GM23248 (cell line): Measurements from ENCODE around the gene SNRPD2. TPM values are rescaled to one million over a fixed set of nuclear protein-coding genes. Genes with fewer than 3 reads are reported as not detected.

ENCODE experiments used
- DNase-seq: peaks from one replicate; pipeline ENCODE4 v3.0.0-alpha.2; 2015
- H2AFZ ChIP-seq: fragments of 200-600 bp; sonication (generic); 2 replicates; pipeline ENCODE4 v1.6.1; 2016; ENCODE audit warnings: antibody characterized with exemption
- H3F3A ChIP-seq: fragments of 200-600 bp; sonication (generic); 2 replicates; pipeline ENCODE4 v1.6.1; 2016; ENCODE audit warnings: mild to moderate bottlenecking, antibody characterized with exemption, mixed run types; ENCODE audit not compliant: insufficient read depth
- H3K27ac ChIP-seq: fragments of 200-600 bp; sonication (generic); 2 replicates; pipeline ENCODE4 v1.5.1; 2016; ENCODE audit warnings: mild to moderate bottlenecking
- H3K27me3 ChIP-seq: fragments of 200-600 bp; sonication (generic); replicated peaks from 2 replicates; pipeline ENCODE4 v1.6.1; 2016; ENCODE audit warnings: mild to moderate bottlenecking; ENCODE audit not compliant: insufficient read depth
- H3K36me3 ChIP-seq: fragments of 200-600 bp; sonication (generic); 2 replicates; pipeline ENCODE4 v1.6.1; 2016; ENCODE audit warnings: low read depth, mild to moderate bottlenecking
- H3K4me1 ChIP-seq: fragments of 200-600 bp; sonication (generic); 2 replicates; pipeline ENCODE4 v1.6.1; 2016; ENCODE audit warnings: mild to moderate bottlenecking; ENCODE audit not compliant: insufficient read depth
- H3K4me2 ChIP-seq: fragments of 200-600 bp; sonication (generic); one replicate; pipeline ENCODE4 v1.6.1; 2016; ENCODE audit warnings: mild to moderate bottlenecking; ENCODE audit not compliant: unreplicated experiment
- H3K4me3 ChIP-seq: fragments of 200-600 bp; sonication (generic); 2 replicates; pipeline ENCODE4 v1.5.1; 2016; ENCODE audit warnings: mild to moderate bottlenecking
- H3K79me2 ChIP-seq: fragments of 200-600 bp; sonication (generic); 2 replicates; pipeline ENCODE4 v1.6.1; 2016; ENCODE audit warnings: mild to moderate bottlenecking; ENCODE audit not compliant: insufficient read depth
- H3K9ac ChIP-seq: fragments of 200-600 bp; sonication (generic); 2 replicates; pipeline ENCODE4 v1.6.1; 2016; ENCODE audit warnings: mild to moderate bottlenecking
- H3K9me2 ChIP-seq: fragments of 200-600 bp; sonication (generic); 2 replicates; pipeline ENCODE4 v1.6.1; 2016; ENCODE audit warnings: mixed run types, mild to moderate bottlenecking, moderate library complexity; ENCODE audit not compliant: insufficient read depth
- H3K9me3 ChIP-seq: fragments of 200-600 bp; sonication (generic); one replicate; pipeline ENCODE4 v1.6.1; 2017; ENCODE audit warnings: low read depth
- H4K20me1 ChIP-seq: fragments of 200-600 bp; sonication (generic); 2 replicates; pipeline ENCODE4 v1.6.0; 2016; ENCODE audit not compliant: insufficient read depth
- EZH2 ChIP-seq: fragments of 200-600 bp; sonication (generic); IDR thresholded peaks from 2 replicates; pipeline ENCODE4 v1.6.1; 2018; ENCODE audit warnings: antibody characterized with exemption, mild to moderate bottlenecking; ENCODE audit not compliant: insufficient read depth, poor library complexity, severe bottlenecking
- EZH2phosphoT487 ChIP-seq: fragments of 200-600 bp; sonication (generic); IDR thresholded peaks from 2 replicates; pipeline ENCODE4 v1.6.1; 2018; ENCODE audit warnings: antibody characterized with exemption, moderate library complexity, mild to moderate bottlenecking, low read depth; ENCODE audit not compliant: insufficient read depth
- WGBS, 2 experiments: methylation state at CpG; one replicate each; pipeline ENCODE4 v1.1.6; 2015 to 2017; ENCODE audit warnings: low lambda C conversion rate in 2 of 2, low coverage in 1 of 2; ENCODE audit errors: missing lambda C conversion rate in 2 of 2; 5-methylcytosine and 5-hydroxymethylcytosine counted together
- in situ Hi-C: fragments of 300-500 bp; cut with MboI; formaldehyde crosslinking; loops from 2 replicates; pipeline ENCODE4 v1.15.0; 2020
- microRNA counts: library from miRNA; unstranded; fragments of <30 nt; microRNA quantifications from one replicate; lab custom pipeline; 2016
- microRNA-seq: library from miRNA; unstranded; fragments of <30 nt; microRNA quantifications from one replicate; pipeline ENCODE4, GENCODE V29; 2016; ENCODE audit warnings: borderline number of aligned reads
- polyA plus RNA-seq: library from polyadenylated mRNA; unstranded; fragments of >200 nt; fragmentation: Nextera tagmentation; extraction: Ambion mirVana; gene quantifications from 2 replicates; pipeline ENCODE4 v1.2.1, GENCODE V29; 2016
- small RNA-seq: library from RNA; depleted of rRNA; stranded (forward); fragments of <200 nt; gene quantifications from one replicate; pipeline ENCODE3, GENCODE V24; 2014; ENCODE audit warnings: low read depth, low replicate concordance
- total RNA-seq: library from RNA; depleted of rRNA; stranded (reverse); fragments of >200 nt; shearing (Covaris generic); gene quantifications from 2 replicates; pipeline ENCODE4 v1.2.3, GENCODE V29; 2014; rRNA removed

SNRPD2 gene
- total and polyA plus RNA-seq, 2 experiments from 2014 or later: 129 to 544 TPM

- no peaks in the 10 kb centered on the region for H3K36me3 ChIP-seq
- H3K9ac ChIP-seq: peak within 1 kb of the TSS; percentile 76
- no peak within 1 kb of the TSS for H3K27ac ChIP-seq
- DNase-seq: peak; percentile 67
- peaks cover 15% of the 10 kb centered on the region for H3K79me2 ChIP-seq
- H3K27me3 ChIP-seq: no peaks in the 10 kb centered on the region
- H3F3A ChIP-seq: peaks cover 15% of the 10 kb centered on the region
- peak within 1 kb of the TSS; percentile 85 for H2AFZ ChIP-seq
- WGBS, 2 experiments: 5 to 6% methylated on average over 40 to 41 of the region's 52 CpGs
- no peaks in the 10 kb centered on the region for H4K20me1 ChIP-seq
- peak within 1 kb of the TSS; percentile 82 for H3K4me3 ChIP-seq
- no peak for TF ChIP-seq EZH2phosphoT487
- TF ChIP-seq EZH2: no peak
- H3K4me2 ChIP-seq: peak within 1 kb of the TSS; percentile 83
- no peaks in the 10 kb centered on the region for H3K9me3 ChIP-seq
- no peaks in the 10 kb centered on the region for H3K9me2 ChIP-seq
- in situ Hi-C loops: no loop called here
- H3K4me1 ChIP-seq: peaks cover 10% of the 10 kb centered on the region; the same call in 1 of the 2 replicates
These were observed 52.6 kb downstream of the SNRPD2 start, which contains the start of gene EML2 for GRCh38 chr19:45638930-45639729. Gene EML2, minus strand, starts transcription at chr19:45639397. Its CDS starts 21 bp downstream, at chr19:45639376.

GRCh38 chr19:45637890-45638667, 53.7 kb downstream of the SNRPD2 start:
- H3K27ac ChIP-seq: no peak overlapping the region

More at GRCh38 chr19:45637890-45638667, 53.7 kb downstream of the SNRPD2 start:
- H3K36me3 ChIP-seq: no peaks in the 10 kb centered on the region
- H3K4me2 ChIP-seq: peak overlapping the region; percentile 83
- H3K4me1 ChIP-seq: peaks cover 10% of the 10 kb centered on the region; the same call in 1 of the 2 replicates
- H3K79me2 ChIP-seq: peaks cover 15% of the 10 kb centered on the region
- H3K4me3 ChIP-seq: peak overlapping the region; percentile 82
- TF ChIP-seq EZH2phosphoT487: no peak
- no peak for TF ChIP-seq EZH2
- no peaks in the 10 kb centered on the region for H3K9me3 ChIP-seq
- no peaks in the 10 kb centered on the region for H3K9me2 ChIP-seq
- H3K9ac ChIP-seq: peak overlapping the region; percentile 76
- WGBS, 2 experiments: 73% methylated on average over 19 of the region's 19 CpGs
- in situ Hi-C loops: no loop called here
- H3F3A ChIP-seq: peaks cover 19% of the 10 kb centered on the region
- H3K27me3 ChIP-seq: no peaks in the 10 kb centered on the region
- peak; percentile 55 for DNase-seq
- H4K20me1 ChIP-seq: no peaks in the 10 kb centered on the region
- peak overlapping the region; percentile 85 for H2AFZ ChIP-seq

MicroRNAs within 50 kb of the gene (microRNA counts, 767-probe panel; counts per million panel counts)
- microRNA hsa-miR-330-3p (lab: Ali Mortazavi, UCI) (447 counts per million, percentile 86 among the panel's probes with 10 or more counts), microRNA hsa-miR-330-5p (lab: Ali Mortazavi, UCI) (447 counts per million, percentile 86 among the panel's probes with 10 or more counts), microRNA hsa-miR-642a-5p (lab: Ali Mortazavi, UCI) (447 counts per million, percentile 86 among the panel's probes with 10 or more counts), microRNA hsa-miR-642b-3p (lab: Ali Mortazavi, UCI) (447 counts per million, percentile 86 among the panel's probes with 10 or more counts)

Small RNA genes within 50 kb of the gene (microRNA-seq; reads per million reads assigned to microRNA genes)
- 168 reads per million, percentile 55 among the genes with 10 or more reads in this experiment for gene MIR330
- not detected for gene MIR642A
- gene MIR642B: not detected

Small RNA genes within 50 kb of the gene (small RNA-seq; reads per million reads assigned to genes)
- not detected for gene MIR642A
- 0.25 reads per million for gene RN7SL836P

Other genes starting within 250 kb of the SNRPD2 start
- gene FOSB, start 224.0 kb downstream of the SNRPD2 start, total RNA-seq: 11.9 and 16.1 TPM in 2 replicates
- 4.8 and 8.3 TPM in 2 replicates for gene FOSB, start 224.0 kb downstream of the SNRPD2 start, polyA plus RNA-seq
- gene RTN2, start 194.9 kb downstream of the SNRPD2 start, total RNA-seq: 14.8 and 19.6 TPM in 2 replicates
- gene RTN2, start 194.9 kb downstream of the SNRPD2 start, polyA plus RNA-seq: 7.8 and 8.2 TPM in 2 replicates
- gene PPM1N, start 193.5 kb downstream of the SNRPD2 start, total RNA-seq: 0.32 TPM in 1 of 2 replicates, not detected in the other
- 0.33 and 0.63 TPM in 2 replicates for gene PPM1N, start 193.5 kb downstream of the SNRPD2 start, polyA plus RNA-seq
- 108 and 135 TPM in 2 replicates for gene VASP, start 184.5 kb downstream of the SNRPD2 start, total RNA-seq
- 31.9 and 32.6 TPM in 2 replicates for gene VASP, start 184.5 kb downstream of the SNRPD2 start, polyA plus RNA-seq
- gene OPA3, start 107.2 kb downstream of the SNRPD2 start, total RNA-seq: 5.3 and 10.6 TPM in 2 replicates
- 11.8 and 11.9 TPM in 2 replicates for gene OPA3, start 107.2 kb downstream of the SNRPD2 start, polyA plus RNA-seq
- gene GPR4, start 89.7 kb downstream of the SNRPD2 start, total RNA-seq: 0.32 TPM in 1 of 2 replicates, not detected in the other
- gene GPR4, start 89.7 kb downstream of the SNRPD2 start, polyA plus RNA-seq: 0.51 and 1.6 TPM in 2 replicates
- 24.4 and 27.5 TPM in 2 replicates for gene EML2, start 52.6 kb downstream of the SNRPD2 start, total RNA-seq
- 6.6 and 8.3 TPM in 2 replicates for gene EML2, start 52.6 kb downstream of the SNRPD2 start, polyA plus RNA-seq
- not detected in 2 replicates for gene GIPR, start 23.7 kb downstream of the SNRPD2 start, total RNA-seq
- gene GIPR, start 23.7 kb downstream of the SNRPD2 start, polyA plus RNA-seq: not detected in 2 replicates
- gene QPCTL, start 713 bp upstream of the SNRPD2 start, total RNA-seq: 8.6 and 13.2 TPM in 2 replicates
- gene QPCTL, start 713 bp upstream of the SNRPD2 start, polyA plus RNA-seq: 7.4 and 7.6 TPM in 2 replicates
- gene FBXO46, start 38.9 kb upstream of the SNRPD2 start, total RNA-seq: 6.3 and 9.1 TPM in 2 replicates
- gene FBXO46, start 38.9 kb upstream of the SNRPD2 start, polyA plus RNA-seq: 3.1 and 3.3 TPM in 2 replicates
- not detected in 2 replicates for gene MEIOSIN, start 41.5 kb upstream of the SNRPD2 start, total RNA-seq
- not detected in 2 replicates for gene MEIOSIN, start 41.5 kb upstream of the SNRPD2 start, polyA plus RNA-seq
- gene SIX5, start 77.3 kb upstream of the SNRPD2 start, total RNA-seq: 14.4 and 16.8 TPM in 2 replicates
- 6.1 and 8.2 TPM in 2 replicates for gene SIX5, start 77.3 kb upstream of the SNRPD2 start, polyA plus RNA-seq
- gene DMPK, start 90.5 kb upstream of the SNRPD2 start, total RNA-seq: 26.6 and 34.4 TPM in 2 replicates
- 13.0 and 15.3 TPM in 2 replicates for gene DMPK, start 90.5 kb upstream of the SNRPD2 start, polyA plus RNA-seq
- 32.2 and 32.6 TPM in 2 replicates for gene DMWD, start 100.9 kb upstream of the SNRPD2 start, total RNA-seq
- 11.5 and 14.5 TPM in 2 replicates for gene DMWD, start 100.9 kb upstream of the SNRPD2 start, polyA plus RNA-seq
- gene RSPH6A, start 123.4 kb upstream of the SNRPD2 start, total RNA-seq: not detected in 2 replicates
- gene RSPH6A, start 123.4 kb upstream of the SNRPD2 start, polyA plus RNA-seq: not detected in 2 replicates
- 28.1 and 81.4 TPM in 2 replicates for gene SYMPK, start 171.2 kb upstream of the SNRPD2 start, total RNA-seq
- 14.8 and 17.8 TPM in 2 replicates for gene SYMPK, start 171.2 kb upstream of the SNRPD2 start, polyA plus RNA-seq
- gene FOXA3, start 172.4 kb upstream of the SNRPD2 start, total RNA-seq: not detected in 2 replicates
- not detected in 2 replicates for gene FOXA3, start 172.4 kb upstream of the SNRPD2 start, polyA plus RNA-seq
- gene IRF2BP1, start 194.2 kb upstream of the SNRPD2 start, total RNA-seq: 39.3 and 53.8 TPM in 2 replicates
- 7.8 and 8.6 TPM in 2 replicates for gene IRF2BP1, start 194.2 kb upstream of the SNRPD2 start, polyA plus RNA-seq
- 3.5 and 7.7 TPM in 2 replicates for gene MYPOP, start 210.7 kb upstream of the SNRPD2 start, total RNA-seq
- gene MYPOP, start 210.7 kb upstream of the SNRPD2 start, polyA plus RNA-seq: 1.2 and 1.6 TPM in 2 replicates
- gene NANOS2, start 222.8 kb upstream of the SNRPD2 start, total RNA-seq: not detected in 2 replicates
- not detected in 2 replicates for gene NANOS2, start 222.8 kb upstream of the SNRPD2 start, polyA plus RNA-seq